ENCODE measurements around the gene PLEKHM2.

Gene PLEKHM2

DNA sequence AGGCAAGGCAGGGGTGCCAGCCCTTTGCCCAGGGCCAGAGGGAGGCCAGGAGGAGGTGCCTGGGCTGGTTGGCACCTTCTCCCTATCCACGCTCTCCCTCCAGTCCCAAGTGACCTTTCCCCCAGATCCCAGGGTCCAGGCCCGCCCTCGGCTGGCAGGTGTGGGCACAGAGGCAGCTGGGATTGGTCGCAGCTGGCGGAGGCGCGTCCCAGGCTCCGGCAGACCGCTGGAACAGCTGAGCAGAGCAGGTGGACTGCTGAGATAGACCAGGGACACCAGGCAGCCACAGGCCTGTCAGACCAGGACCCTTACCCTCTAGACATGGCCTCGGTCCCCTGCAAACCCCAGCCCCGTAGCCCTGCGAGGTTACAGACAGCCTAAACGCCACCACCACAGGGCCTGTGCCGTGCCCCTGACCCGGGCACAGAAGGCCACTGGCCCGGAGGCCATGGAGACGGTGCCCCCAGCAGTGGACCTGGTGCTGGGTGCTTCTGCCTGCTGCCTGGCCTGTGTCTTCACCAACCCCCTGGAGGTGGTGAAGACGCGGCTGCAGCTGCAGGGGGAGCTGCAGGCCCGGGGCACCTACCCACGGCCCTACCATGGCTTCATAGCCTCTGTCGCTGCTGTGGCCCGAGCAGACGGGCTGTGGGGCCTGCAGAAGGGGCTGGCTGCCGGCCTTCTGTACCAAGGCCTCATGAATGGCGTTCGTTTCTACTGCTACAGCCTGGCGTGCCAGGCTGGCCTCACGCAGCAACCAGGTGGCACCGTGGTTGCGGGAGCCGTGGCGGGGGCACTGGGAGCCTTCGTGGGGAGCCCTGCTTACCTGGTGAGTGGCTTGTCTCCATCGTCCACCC, 52.1 kb downstream of the PLEKHM2 start, which contains the start of gene SLC25A34:
Gene SLC25A34, plus strand, starts transcription at position 221 of the 854 bp plus-strand sequence. Its CDS starts 228 bp downstream, at position 449.
- Histone ChIP-seq H3K4me3 (ENCODE audit: low read length) (no peak within 1 kb of the TSS), H3K4me1 (ENCODE audit: insufficient read depth, low read length) (peaks cover 7% of the 10 kb centered on the region), H2AFZ (ENCODE audit: low read depth, low read length) (no peak within 1 kb of the TSS), H3K9me3 (ENCODE audit: low read length) (no peaks in the 10 kb centered on the region), H3K27me3 (ENCODE audit: insufficient read depth, low read length) (no peaks in the 10 kb centered on the region), H3K36me3 (ENCODE audit: insufficient read depth, low read length) (peaks cover 18% of the 10 kb centered on the region)

DNA sequence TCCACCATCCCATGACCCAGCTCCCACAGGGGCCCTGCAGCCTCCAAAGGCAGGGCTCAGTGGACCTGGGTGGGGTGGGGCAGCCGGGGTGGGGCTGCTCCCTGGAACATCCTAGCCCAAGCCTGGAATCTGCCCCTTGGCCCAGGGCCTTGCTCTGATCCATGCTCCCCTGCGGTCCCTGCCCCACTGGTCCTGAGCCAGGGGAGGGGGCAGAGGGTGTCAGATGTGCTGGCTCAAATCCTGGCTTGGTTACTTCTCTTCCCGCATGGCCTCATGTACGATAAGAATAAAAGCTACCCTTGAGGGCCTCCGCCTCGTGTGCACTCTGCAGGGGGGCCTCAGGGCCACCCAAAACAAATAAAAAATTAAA, 52.8 kb downstream of the PLEKHM2 start:
- H3K4me3 ChIP-seq (ENCODE audit: low read length), result no peak overlapping the region
- no peaks in the 10 kb centered on the region for H3K9me3 ChIP-seq (ENCODE audit: low read length)
- peaks cover 14% of the 10 kb centered on the region for H3K36me3 ChIP-seq (ENCODE audit: insufficient read depth, low read length)
- no peak overlapping the region for H2AFZ ChIP-seq (ENCODE audit: low read depth, low read length)
- H3K4me1 ChIP-seq (ENCODE audit: insufficient read depth, low read length), result peaks cover 7% of the 10 kb centered on the region
- no peaks in the 10 kb centered on the region for H3K27me3 ChIP-seq (ENCODE audit: insufficient read depth, low read length)

DNA sequence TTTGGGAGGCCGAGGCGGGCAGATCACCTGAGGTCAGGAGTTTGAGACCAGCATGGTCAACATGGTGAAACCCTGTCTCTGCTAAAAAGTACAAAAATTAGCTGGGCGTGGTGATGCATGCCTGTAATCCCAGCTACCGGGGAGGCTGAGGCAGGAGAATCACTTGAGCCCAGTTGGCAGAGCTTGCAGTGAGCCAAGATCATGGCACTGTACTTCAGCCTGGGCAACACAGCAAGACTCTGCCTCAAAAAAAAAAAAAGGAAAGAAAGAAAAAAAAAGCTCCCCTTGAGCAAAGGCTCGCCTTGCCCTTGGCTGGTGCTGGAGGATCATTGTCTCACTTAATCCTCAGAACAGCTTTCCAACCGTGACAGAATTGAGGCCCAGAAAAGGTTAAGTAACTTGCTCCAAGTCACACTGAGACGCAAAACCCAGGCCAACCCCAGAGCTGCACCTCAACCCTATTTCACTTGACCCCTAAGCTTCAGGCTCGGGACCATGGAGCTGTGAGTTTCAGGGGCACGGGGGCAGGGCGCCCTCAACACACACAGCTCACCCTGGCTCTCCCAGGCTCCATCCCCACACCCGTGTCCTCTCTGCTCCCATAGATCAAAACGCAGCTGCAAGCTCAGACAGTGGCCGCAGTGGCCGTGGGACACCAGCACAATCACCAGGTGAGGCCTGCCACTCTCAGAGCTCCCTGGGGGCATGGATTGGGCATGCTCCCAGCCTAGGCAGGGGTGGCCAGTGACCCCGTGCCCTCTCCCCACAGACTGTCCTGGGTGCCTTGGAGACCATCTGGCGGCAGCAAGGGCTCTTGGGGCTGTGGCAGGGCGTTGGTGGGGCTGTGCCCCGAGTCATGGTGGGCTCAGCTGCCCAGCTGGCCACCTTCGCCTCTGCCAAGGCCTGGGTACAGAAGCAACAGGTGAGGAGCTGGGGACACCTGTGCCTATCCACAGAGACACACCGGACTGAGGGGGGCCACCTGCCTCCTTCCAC, 53.5 kb downstream of the PLEKHM2 start:
- no peaks in the 10 kb centered on the region for H3K27me3 ChIP-seq (ENCODE audit: insufficient read depth, low read length)
- H3K9me3 ChIP-seq (ENCODE audit: low read length), result no peaks in the 10 kb centered on the region
- no peak overlapping the region for H2AFZ ChIP-seq (ENCODE audit: low read depth, low read length)
- peaks cover 10% of the 10 kb centered on the region for H3K36me3 ChIP-seq (ENCODE audit: insufficient read depth, low read length)
- peaks cover 7% of the 10 kb centered on the region for H3K4me1 ChIP-seq (ENCODE audit: insufficient read depth, low read length)
- no peak overlapping the region for H3K4me3 ChIP-seq (ENCODE audit: low read length)

GRCh38 chr1:15738416-15739113, 54.4 kb downstream of the PLEKHM2 start:
- no peaks in the 10 kb centered on the region for H3K27me3 ChIP-seq (ENCODE audit: insufficient read depth, low read length)
- no peaks in the 10 kb centered on the region for H3K9me3 ChIP-seq (ENCODE audit: low read length)
- peaks cover 7% of the 10 kb centered on the region for H3K4me1 ChIP-seq (ENCODE audit: insufficient read depth, low read length)
- no peak overlapping the region for H3K4me3 ChIP-seq (ENCODE audit: low read length)
- H2AFZ ChIP-seq (ENCODE audit: low read depth, low read length), result no peak overlapping the region
- H3K36me3 ChIP-seq (ENCODE audit: insufficient read depth, low read length), result peaks cover 4% of the 10 kb centered on the region

GRCh38 chr1:15739259-15739658, 55.1 kb downstream of the PLEKHM2 start:
- Histone ChIP-seq H3K36me3 (ENCODE audit: insufficient read depth, low read length) (no peaks in the 10 kb centered on the region), H3K9me3 (ENCODE audit: low read length) (no peaks in the 10 kb centered on the region), H2AFZ (ENCODE audit: low read depth, low read length) (no peak overlapping the region), H3K4me3 (ENCODE audit: low read length) (no peak overlapping the region), H3K4me1 (ENCODE audit: insufficient read depth, low read length) (peaks cover 7% of the 10 kb centered on the region), H3K27me3 (ENCODE audit: insufficient read depth, low read length) (no peaks in the 10 kb centered on the region)

DNA sequence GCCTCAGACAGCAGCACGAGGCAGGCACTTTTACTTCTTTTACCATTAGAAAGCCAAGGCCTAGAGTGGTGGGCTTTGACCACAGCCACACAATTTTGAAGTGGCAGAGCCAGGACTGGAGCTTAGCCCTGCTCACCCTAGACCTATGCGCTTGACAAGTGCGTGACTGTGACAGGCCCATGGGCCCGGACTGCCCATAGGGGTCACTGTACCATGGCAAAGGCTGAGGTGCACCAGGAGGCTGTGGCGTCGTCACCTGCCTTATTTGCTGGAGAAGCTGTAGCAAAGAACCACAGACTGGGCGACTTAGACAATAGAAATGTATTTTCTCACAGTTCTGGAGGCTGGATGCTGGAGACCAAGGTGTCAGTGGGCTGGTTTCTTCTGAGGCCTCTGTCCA, 55.6 kb downstream of the PLEKHM2 start:
- Histone ChIP-seq H3K27me3 (ENCODE audit: insufficient read depth, low read length) (no peaks in the 10 kb centered on the region), H3K4me1 (ENCODE audit: insufficient read depth, low read length) (peaks cover 7% of the 10 kb centered on the region), H3K36me3 (ENCODE audit: insufficient read depth, low read length) (no peaks in the 10 kb centered on the region), H2AFZ (ENCODE audit: low read depth, low read length) (no peak overlapping the region), H3K9me3 (ENCODE audit: low read length) (no peaks in the 10 kb centered on the region), H3K4me3 (ENCODE audit: low read length) (no peak overlapping the region)

DNA sequence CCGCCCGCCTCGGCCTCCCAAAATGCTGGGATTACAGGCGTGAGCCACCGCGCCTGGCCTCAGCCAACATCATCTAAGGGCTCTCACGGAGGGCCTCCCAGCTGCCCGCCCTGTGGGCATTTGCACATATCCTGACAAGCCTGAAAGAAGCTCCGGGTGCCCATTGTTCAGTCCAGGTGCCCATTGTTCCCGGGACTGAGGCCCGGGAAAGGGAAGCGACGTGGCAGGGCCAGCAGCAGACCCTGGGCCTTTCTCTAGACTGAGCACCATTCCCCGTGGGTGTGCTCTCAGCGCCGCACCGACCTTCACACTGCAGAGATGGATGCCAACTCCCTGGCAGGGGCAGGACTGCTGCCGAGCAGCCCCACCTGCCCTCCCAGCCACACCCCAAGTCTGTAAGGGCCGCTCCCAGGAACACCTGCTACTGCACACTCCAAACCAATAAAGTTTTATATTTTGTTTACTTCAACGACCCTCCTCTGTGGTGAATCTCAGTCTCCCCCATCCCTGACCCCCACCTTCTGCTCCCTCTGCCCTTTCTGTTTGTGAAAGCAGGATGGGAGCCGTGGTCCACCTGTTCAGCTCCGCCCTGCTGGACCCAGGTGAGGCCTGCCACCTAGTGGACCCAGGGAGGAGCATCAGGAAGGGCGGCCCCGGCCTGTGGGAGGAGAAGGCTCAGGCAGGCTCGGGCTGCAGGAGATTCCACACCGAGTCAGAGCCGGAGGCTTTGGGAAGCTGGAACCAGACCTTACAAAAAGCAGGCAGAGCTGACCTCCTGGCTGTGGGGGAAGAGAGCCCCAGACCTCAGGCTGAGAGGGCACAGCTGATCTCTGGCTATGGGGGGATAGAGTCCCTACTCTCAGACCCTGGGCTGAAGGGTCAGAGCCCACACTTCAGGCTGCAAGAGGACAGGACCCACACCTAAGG, 57.1 kb downstream of the PLEKHM2 start:
- Histone ChIP-seq H2AFZ (ENCODE audit: low read depth, low read length) (no peak overlapping the region), H3K27me3 (ENCODE audit: insufficient read depth, low read length) (no peaks in the 10 kb centered on the region), H3K36me3 (ENCODE audit: insufficient read depth, low read length) (no peaks in the 10 kb centered on the region), H3K4me1 (ENCODE audit: insufficient read depth, low read length) (peaks cover 7% of the 10 kb centered on the region), H3K4me3 (ENCODE audit: low read length) (no peak overlapping the region), H3K9me3 (ENCODE audit: low read length) (no peaks in the 10 kb centered on the region)

DNA sequence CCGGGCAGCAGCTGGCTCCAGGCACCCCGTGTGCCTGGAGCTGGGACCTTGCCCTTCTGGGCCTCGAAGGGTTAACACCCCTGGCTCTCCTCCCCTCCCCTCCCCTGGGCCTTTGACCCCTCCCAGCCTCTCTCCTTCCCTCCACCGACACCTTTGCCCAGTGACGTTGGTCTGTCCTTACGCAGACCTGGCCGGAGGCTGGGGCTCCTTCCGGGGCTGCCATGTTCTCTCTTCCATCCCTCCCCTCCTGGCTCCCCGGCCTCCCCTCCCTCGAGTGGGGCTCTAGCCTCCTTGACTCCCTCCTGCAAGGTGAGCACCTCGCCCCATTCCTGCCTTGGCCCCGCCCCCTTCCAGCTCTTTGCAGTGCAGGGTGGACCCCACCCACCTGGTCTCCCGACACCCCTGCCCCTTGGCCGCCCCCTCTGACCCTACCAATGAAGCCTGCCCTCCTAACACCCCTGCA, 58.2 kb downstream of the PLEKHM2 start, which contains the start of gene TMEM82:
Gene TMEM82, plus strand, starts transcription at position 161 of the 463 bp plus-strand sequence. Its CDS starts 61 bp downstream, at position 222.
- Histone ChIP-seq H3K4me1 (ENCODE audit: insufficient read depth, low read length) (peaks cover 7% of the 10 kb centered on the region), H3K36me3 (ENCODE audit: insufficient read depth, low read length) (no peaks in the 10 kb centered on the region), H3K4me3 (ENCODE audit: low read length) (no peak within 1 kb of the TSS), H2AFZ (ENCODE audit: low read depth, low read length) (no peak within 1 kb of the TSS), H3K9me3 (ENCODE audit: low read length) (no peaks in the 10 kb centered on the region), H3K27me3 (ENCODE audit: insufficient read depth, low read length) (no peaks in the 10 kb centered on the region)

DNA sequence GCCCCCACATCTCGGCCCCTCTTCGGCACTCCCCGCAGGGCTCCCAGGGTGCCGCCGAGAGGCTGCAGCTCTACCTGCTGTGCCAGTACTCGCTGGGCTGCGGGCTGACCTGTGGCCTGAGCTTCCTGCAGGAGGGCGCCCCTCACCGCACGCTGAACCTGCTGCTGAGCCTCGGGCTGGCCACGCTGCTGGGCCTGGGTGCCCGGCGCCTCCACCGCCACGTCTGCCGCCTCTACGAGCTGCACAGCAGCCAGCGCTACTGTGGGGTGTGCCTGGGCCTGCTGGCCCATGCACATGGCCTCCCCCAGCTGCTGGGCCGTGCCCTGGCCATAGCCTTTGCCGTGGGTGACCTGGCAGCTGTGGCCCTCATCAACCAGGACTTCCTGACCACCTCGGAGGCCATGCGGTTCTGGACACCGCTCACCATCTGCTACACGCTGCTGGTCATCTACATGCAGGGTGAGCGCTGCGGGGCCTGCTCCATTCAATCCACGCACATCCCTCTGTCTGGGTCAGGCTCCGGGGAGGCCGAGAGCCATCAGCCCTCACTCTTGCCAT, 60.1 kb downstream of the PLEKHM2 start:
- no peaks in the 10 kb centered on the region for H3K36me3 ChIP-seq (ENCODE audit: insufficient read depth, low read length)
- H2AFZ ChIP-seq (ENCODE audit: low read depth, low read length), result no peak overlapping the region

GRCh38 chr1:15747378-15747777, 63.3 kb downstream of the PLEKHM2 start:
- no peaks in the 10 kb centered on the region for H3K4me1 ChIP-seq (ENCODE audit: insufficient read depth, low read length)
- H3K4me3 ChIP-seq (ENCODE audit: low read length), result no peak overlapping the region
- H3K9me3 ChIP-seq (ENCODE audit: low read length), result no peaks in the 10 kb centered on the region
- H2AFZ ChIP-seq (ENCODE audit: low read depth, low read length), result no peak overlapping the region
- H3K36me3 ChIP-seq (ENCODE audit: insufficient read depth, low read length), result no peaks in the 10 kb centered on the region
- peaks cover 7% of the 10 kb centered on the region for H3K27me3 ChIP-seq (ENCODE audit: insufficient read depth, low read length)

More for the DNA sequence above, 60.1 kb downstream of the PLEKHM2 start:
- H3K27me3 ChIP-seq (ENCODE audit: insufficient read depth, low read length), result peaks cover 1% of the 10 kb centered on the region
- H3K4me1 ChIP-seq (ENCODE audit: insufficient read depth, low read length), result no peaks in the 10 kb centered on the region
- no peaks in the 10 kb centered on the region for H3K9me3 ChIP-seq (ENCODE audit: low read length)
- no peak overlapping the region for H3K4me3 ChIP-seq (ENCODE audit: low read length)

DNA sequence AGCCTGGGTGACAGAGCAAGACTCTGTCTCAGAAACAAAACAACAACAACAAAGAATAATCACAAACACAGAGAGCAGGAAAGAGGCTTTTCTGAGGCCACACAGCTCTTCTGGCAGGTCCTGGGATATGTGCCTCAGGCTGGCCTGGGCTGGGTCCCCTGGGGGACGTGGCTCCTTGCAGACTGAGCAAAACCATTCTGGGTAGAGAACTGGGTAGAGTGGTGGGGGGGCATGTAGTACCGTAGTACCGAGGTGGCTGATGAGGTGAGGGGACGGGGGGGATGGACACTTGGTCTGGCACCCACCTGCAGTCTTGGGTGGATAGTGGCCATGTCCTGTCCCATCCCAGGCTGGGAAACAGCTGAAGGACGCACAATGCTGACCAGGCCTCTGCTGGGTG, 64.1 kb downstream of the PLEKHM2 start:
- Histone ChIP-seq H3K4me3 (ENCODE audit: low read length) (no peak overlapping the region), H3K36me3 (ENCODE audit: insufficient read depth, low read length) (no peaks in the 10 kb centered on the region), H3K4me1 (ENCODE audit: insufficient read depth, low read length) (no peaks in the 10 kb centered on the region), H2AFZ (ENCODE audit: low read depth, low read length) (no peak overlapping the region), H3K27me3 (ENCODE audit: insufficient read depth, low read length) (peaks cover 7% of the 10 kb centered on the region), H3K9me3 (ENCODE audit: low read length) (no peaks in the 10 kb centered on the region)
